MM.1S (cell line): ENCODE results near the gene LIMCH1.

ENCODE experiments used
- DNase-seq: peaks from one replicate; pipeline ENCODE4 v3.0.0-alpha.2; 2015
- H2AFZ ChIP-seq: fragments of 300-600 bp; sonication (generic); 2 replicates; pipeline ENCODE4 v1.6.0; 2016; ENCODE audit warnings: antibody characterized with exemption, low read length
- H3F3A ChIP-seq: fragments of 300-600 bp; sonication (generic); 2 replicates; pipeline ENCODE4 v1.6.1; 2016; ENCODE audit warnings: mild to moderate bottlenecking, antibody characterized with exemption, low read length, moderate library complexity, mixed read lengths; ENCODE audit not compliant: insufficient read depth
- H3K27ac ChIP-seq: fragments of 300-600 bp; sonication (generic); 2 replicates; pipeline ENCODE4 v1.5.1; 2016; ENCODE audit warnings: mild to moderate bottlenecking, low read length
- H3K27me3 ChIP-seq: fragments of 300-600 bp; sonication (generic); replicated peaks from 2 replicates; pipeline ENCODE4 v1.6.0; 2016; ENCODE audit warnings: low read length; ENCODE audit not compliant: insufficient read depth
- H3K36me3 ChIP-seq: fragments of 300-600 bp; sonication (generic); replicated peaks from 2 replicates; pipeline ENCODE4 v1.6.1; 2016; ENCODE audit warnings: mild to moderate bottlenecking, low read length, mixed read lengths; ENCODE audit not compliant: insufficient read depth
- H3K4me1 ChIP-seq: fragments of 300-600 bp; sonication (generic); 2 replicates; pipeline ENCODE4 v1.6.1; 2016; ENCODE audit warnings: low read length, mixed read lengths
- H3K4me2 ChIP-seq: fragments of 300-600 bp; sonication (generic); 2 replicates; pipeline ENCODE4 v1.6.0; 2016; ENCODE audit warnings: low read depth, low read length
- H3K4me3 ChIP-seq: fragments of 300-600 bp; sonication (generic); 2 replicates; pipeline ENCODE4 v1.5.1; 2016; ENCODE audit warnings: low read length, mixed read lengths
- H3K79me2 ChIP-seq: fragments of 300-600 bp; sonication (generic); 2 replicates; pipeline ENCODE4 v1.6.1; 2016; ENCODE audit warnings: mixed run types, low read length, mixed read lengths
- H3K9ac ChIP-seq: fragments of 300-600 bp; sonication (generic); 2 replicates; pipeline ENCODE4 v1.6.1; 2016; ENCODE audit warnings: low read length, mixed read lengths
- H3K9me2 ChIP-seq: fragments of 300-600 bp; sonication (generic); replicated peaks from 2 replicates; pipeline ENCODE4 v1.6.1; 2016; ENCODE audit warnings: mild to moderate bottlenecking, low read length, mixed read lengths; ENCODE audit not compliant: insufficient read depth
- H3K9me3 ChIP-seq: fragments of 300-600 bp; sonication (generic); replicated peaks from 2 replicates; pipeline ENCODE4 v1.6.1; 2016; ENCODE audit warnings: mild to moderate bottlenecking, low read length, mixed read lengths; ENCODE audit not compliant: insufficient read depth
- H4K20me1 ChIP-seq: fragments of 300-600 bp; sonication (generic); 2 replicates; pipeline ENCODE4 v1.6.1; 2016; ENCODE audit warnings: mild to moderate bottlenecking, low read length, moderate library complexity, mixed read lengths; ENCODE audit not compliant: insufficient read depth
- EZH2 ChIP-seq: fragments of 300-600 bp; sonication (generic); optimal IDR thresholded peaks from 2 replicates; pipeline ENCODE3; 2017; ENCODE audit warnings: low read depth, mild to moderate bottlenecking, antibody characterized with exemption, low read length, mixed read lengths
- EZH2phosphoT487 ChIP-seq: fragments of 300-600 bp; sonication (generic); IDR thresholded peaks from 2 replicates; pipeline ENCODE4 v1.6.1; 2018; ENCODE audit warnings: antibody characterized with exemption, low read length
- TF ChIP-seq, protein P1 (sequence below): fragments of 300-600 bp; sonication (generic); IDR thresholded peaks from 2 replicates; pipeline ENCODE4 v1.5.1; 2016; ENCODE audit warnings: antibody characterized with exemption, low read length, mixed read lengths

Gene LIMCH1

DNA sequence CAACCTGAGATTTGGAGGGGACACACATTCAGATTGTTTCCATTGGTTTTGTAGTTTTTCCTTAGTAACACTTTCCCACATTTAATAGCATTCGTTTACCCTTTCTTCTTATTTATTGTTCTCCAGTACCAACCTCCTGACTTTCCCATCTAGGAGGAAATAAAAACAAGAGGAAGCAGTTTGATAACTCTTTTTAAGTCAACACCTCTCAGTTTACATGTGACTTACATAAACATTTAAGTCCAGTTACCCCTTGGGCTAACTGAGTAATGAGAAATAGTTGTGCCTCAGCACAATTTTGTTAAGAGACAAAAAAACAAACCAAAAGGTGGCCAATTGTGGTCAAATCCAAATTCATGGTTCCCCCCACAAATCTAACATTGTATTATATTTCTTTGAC, 175.8 kb downstream of the LIMCH1 start:
- no peak overlapping the region for H3K9ac ChIP-seq
- no peaks in the 10 kb centered on the region for H4K20me1 ChIP-seq
- no peak overlapping the region for H3K27ac ChIP-seq
- H3K4me1 ChIP-seq, result no peaks in the 10 kb centered on the region
- H3K4me3 ChIP-seq, result no peak overlapping the region
- H3K27me3 ChIP-seq, result no peaks in the 10 kb centered on the region
- H2AFZ ChIP-seq, result no peak overlapping the region
- H3K9me2 ChIP-seq, result no peaks in the 10 kb centered on the region
- DNase-seq, result no peak
- no peaks in the 10 kb centered on the region for H3K36me3 ChIP-seq
- no peak for TF ChIP-seq EZH2phosphoT487
- no peak for TF ChIP-seq EZH2
- TF ChIP-seq, protein P1, sequence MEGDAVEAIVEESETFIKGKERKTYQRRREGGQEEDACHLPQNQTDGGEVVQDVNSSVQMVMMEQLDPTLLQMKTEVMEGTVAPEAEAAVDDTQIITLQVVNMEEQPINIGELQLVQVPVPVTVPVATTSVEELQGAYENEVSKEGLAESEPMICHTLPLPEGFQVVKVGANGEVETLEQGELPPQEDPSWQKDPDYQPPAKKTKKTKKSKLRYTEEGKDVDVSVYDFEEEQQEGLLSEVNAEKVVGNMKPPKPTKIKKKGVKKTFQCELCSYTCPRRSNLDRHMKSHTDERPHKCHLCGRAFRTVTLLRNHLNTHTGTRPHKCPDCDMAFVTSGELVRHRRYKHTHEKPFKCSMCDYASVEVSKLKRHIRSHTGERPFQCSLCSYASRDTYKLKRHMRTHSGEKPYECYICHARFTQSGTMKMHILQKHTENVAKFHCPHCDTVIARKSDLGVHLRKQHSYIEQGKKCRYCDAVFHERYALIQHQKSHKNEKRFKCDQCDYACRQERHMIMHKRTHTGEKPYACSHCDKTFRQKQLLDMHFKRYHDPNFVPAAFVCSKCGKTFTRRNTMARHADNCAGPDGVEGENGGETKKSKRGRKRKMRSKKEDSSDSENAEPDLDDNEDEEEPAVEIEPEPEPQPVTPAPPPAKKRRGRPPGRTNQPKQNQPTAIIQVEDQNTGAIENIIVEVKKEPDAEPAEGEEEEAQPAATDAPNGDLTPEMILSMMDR, result no peak
- no peaks in the 10 kb centered on the region for H3K79me2 ChIP-seq
- H3F3A ChIP-seq, result no peaks in the 10 kb centered on the region
- no peaks in the 10 kb centered on the region for H3K9me3 ChIP-seq
- H3K4me2 ChIP-seq, result no peak overlapping the region

DNA sequence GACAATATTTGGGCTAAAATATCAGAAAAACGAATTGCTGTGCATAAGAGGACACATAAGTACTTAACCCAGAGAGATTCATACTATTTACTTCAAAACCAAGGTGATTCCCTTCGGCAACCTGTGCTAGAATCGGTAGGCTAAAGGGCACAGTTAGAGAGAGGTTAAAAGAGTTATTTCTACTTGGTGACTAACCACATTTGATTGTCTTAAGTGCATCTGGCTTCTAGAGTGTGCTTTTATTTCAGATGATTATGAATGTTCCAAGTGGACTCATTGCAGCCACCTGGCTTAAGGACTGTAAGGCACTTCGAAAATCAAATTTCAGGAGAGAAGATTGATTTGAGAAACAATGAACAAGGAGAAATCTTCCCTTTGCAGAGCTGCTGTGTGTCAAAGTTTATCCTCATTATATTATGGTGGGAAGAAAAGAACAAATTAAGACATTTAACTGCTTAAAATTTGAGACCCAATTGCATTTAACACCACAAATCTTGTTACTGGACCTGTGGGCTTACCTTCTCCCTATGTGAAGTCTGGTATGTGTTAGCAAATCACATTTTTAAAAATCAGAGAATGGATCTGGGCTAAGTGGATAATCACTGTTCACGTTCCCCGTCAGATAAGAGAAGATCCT, 176.5 kb downstream of the LIMCH1 start:
- Histone ChIP-seq H3K4me3 (no peak overlapping the region), H3K9me2 (no peaks in the 10 kb centered on the region), H3K27me3 (no peaks in the 10 kb centered on the region), H3F3A (no peaks in the 10 kb centered on the region), H3K27ac (no peak overlapping the region), H3K79me2 (no peaks in the 10 kb centered on the region), H4K20me1 (no peaks in the 10 kb centered on the region), H3K4me2 (no peak overlapping the region), H3K4me1 (no peaks in the 10 kb centered on the region), H3K9ac (no peak overlapping the region), H3K9me3 (no peaks in the 10 kb centered on the region), H2AFZ (no peak overlapping the region), H3K36me3 (no peaks in the 10 kb centered on the region)
- TF ChIP-seq EZH2 (no peak), EZH2phosphoT487 (no peak)
- TF ChIP-seq, protein P1, result no peak
- DNase-seq, result no peak

DNA sequence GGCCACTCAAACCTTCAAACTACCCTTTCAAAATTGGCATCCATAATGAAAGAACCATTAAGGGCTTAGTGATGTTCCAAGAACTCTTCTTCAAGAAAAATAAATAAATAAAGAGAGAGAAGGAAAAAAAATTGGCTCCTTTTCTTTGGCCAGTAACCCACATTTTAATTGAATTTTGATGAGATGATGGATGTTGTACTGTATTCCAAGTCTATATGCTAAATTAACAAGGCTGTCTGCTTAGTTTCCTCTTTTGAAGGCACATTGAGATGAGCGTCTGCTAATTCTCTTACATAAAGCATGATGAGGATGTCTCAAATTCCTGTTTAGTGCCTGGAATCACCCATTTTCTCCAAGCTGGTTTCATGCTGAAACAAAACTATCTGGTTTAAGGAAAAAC, 177.2 kb downstream of the LIMCH1 start:
- no peak overlapping the region for H2AFZ ChIP-seq
- H3K4me1 ChIP-seq, result no peaks in the 10 kb centered on the region
- no peaks in the 10 kb centered on the region for H3K9me3 ChIP-seq
- H3K9ac ChIP-seq, result no peak overlapping the region
- no peak for DNase-seq
- H4K20me1 ChIP-seq, result no peaks in the 10 kb centered on the region
- TF ChIP-seq EZH2 (no peak), EZH2phosphoT487 (no peak)
- TF ChIP-seq, protein P1, result no peak
- H3K27me3 ChIP-seq, result no peaks in the 10 kb centered on the region
- H3K27ac ChIP-seq, result no peak overlapping the region
- H3K4me2 ChIP-seq, result no peak overlapping the region
- H3K36me3 ChIP-seq, result no peaks in the 10 kb centered on the region
- H3K4me3 ChIP-seq, result no peak overlapping the region
- no peaks in the 10 kb centered on the region for H3F3A ChIP-seq
- H3K79me2 ChIP-seq, result no peaks in the 10 kb centered on the region
- H3K9me2 ChIP-seq, result no peaks in the 10 kb centered on the region
